Ovary (tissue), 9 donors: ENCODE measurements around the gene ERCC8. TPM values are rescaled to one million over a fixed set of nuclear protein-coding genes. Genes with fewer than 3 reads are reported as not detected.

Source experiments
- DNase-seq, 5 donors: peaks; one replicate each; pipeline ENCODE4 v3.0.0-alpha.2; 2019 to 2020
- H3K27ac ChIP-seq, 2 donors: fragments of 200-600 bp; one replicate each; pipeline versions ENCODE4 v1.5.1 to v1.8.0; 2019 to 2022
- H3K27me3 ChIP-seq: fragments of 200-600 bp; one replicate; pipeline ENCODE4 v1.8.0; 2022
- H3K36me3 ChIP-seq: fragments of 200-600 bp; sonication (generic); one replicate; pipeline ENCODE4 v1.5.1; 2019
- H3K4me1 ChIP-seq: one replicate; pipeline ENCODE4 v1.8.1; 2013; ENCODE audit warnings: mild to moderate bottlenecking, moderate library complexity; ENCODE audit not compliant: insufficient read depth
- H3K4me3 ChIP-seq: fragments of 200-600 bp; sonication (generic); one replicate; pipeline ENCODE4 v1.5.1; 2017
- H3K9me3 ChIP-seq, 2 donors: fragments of 200-600 bp in 1 of 2; sonication (generic) in 1 of 2; one replicate each; pipeline versions ENCODE4 v1.5.1 to v1.8.1; 2013 to 2019; ENCODE audit warnings: mild to moderate bottlenecking in 1 of 2, moderate library complexity in 1 of 2
- CTCF ChIP-seq, 3 donors: fragments of 450-650 bp in 2 of 3; fragments of 200-600 bp in 1 of 3; IDR thresholded peaks; one replicate each; pipeline versions ENCODE4 v1.5.1 to v1.8.0; 2016 to 2022; ENCODE audit warnings: antibody characterized with exemption in 3 of 3, mild to moderate bottlenecking in 1 of 3
- EP300 ChIP-seq: sonication (generic); formaldehyde crosslinking; IDR thresholded peaks from one replicate; pipeline ENCODE4 v1.6.1; 2017; ENCODE audit warnings: antibody characterized with exemption
- POLR2A ChIP-seq: fragments of 450-650 bp; IDR thresholded peaks from one replicate; pipeline ENCODE4 v1.6.1; 2017; ENCODE audit warnings: antibody characterized with exemption, mild to moderate bottlenecking, moderate library complexity
- WGBS, 3 donors: extraction: QIAGEN DNeasy Blood & Tissue Kit in 1 of 3; methylation state at CpG; one replicate each; pipeline versions ENCODE4 v1.1.5 to v1.1.7; 2013 to 2017; 5-methylcytosine and 5-hydroxymethylcytosine counted together
- intact Hi-C, 4 donors: fragments of 100-400 bp; cut with DNase I; formaldehyde crosslinking; loops; one replicate each; pipeline versions ENCODE4 v1.11.0 to v1.15.1; 2022 to 2023
- polyA plus RNA-seq, 2 donors: library from polyadenylated mRNA; stranded (reverse); fragments of 200-250 nt in 1 of 2; fragments of 350-450 nt in 1 of 2; fragmentation: Illumina TruSeq in 1 of 2; extraction: RNeasy Lipid Tissue Mini Kit (QIAGEN cat#74804) in 1 of 2; gene quantifications; one replicate each; pipeline ENCODE4 v1.2.3, GENCODE V29; 2013 to 2014
- total RNA-seq, 7 donors: library from RNA; depleted of rRNA in 2 of 7; stranded (reverse); fragments of >200 nt in 2 of 7; fragmentation: NEBNext Ultra II Directional in 3 of 7; extraction: Animal tissue kit (Norgen Biotek cat#: 25700) in 3 of 7; gene quantifications; one replicate each; pipeline versions ENCODE4 v1.1.0 to v1.2.4, GENCODE V29; 2016 to 2023
- donor health status: DM: no; HTN: no; CAD: no; lungs with moderate emphysema.
- donor health status: DM: no; HTN: no; CAD: no.
- donor health status: Bipolar disorder and iron deficiency.
- donor health status: DM: yes; HTN: yes; CAD: no.
- donor health status: DM: no; HTN: no; CAD: no.
- donor health status: DM: yes; HTN: yes; CAD: no.

ERCC8 gene
- total and polyA plus RNA-seq, 9 donors, result 6.2 to 12.4 (median 8.0) TPM

DNA sequence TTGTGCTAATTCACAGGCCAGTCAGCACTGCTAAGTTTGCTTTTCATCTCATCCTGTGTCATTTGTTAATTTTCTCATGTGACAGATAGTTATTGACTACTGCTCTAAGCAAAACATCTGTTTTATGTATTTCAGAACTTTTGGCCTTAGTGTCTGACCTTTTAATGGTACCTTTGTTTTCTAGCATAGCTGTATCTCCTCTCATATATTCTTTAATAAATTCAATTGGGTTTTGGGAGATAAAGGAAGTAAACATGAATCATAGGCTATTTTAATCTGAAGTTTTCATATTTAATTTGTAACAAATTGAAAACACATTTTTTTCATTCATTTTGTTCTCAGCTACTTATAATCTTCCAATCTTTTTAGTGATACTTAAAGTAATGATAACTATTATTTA lies 13.2 kb upstream of the ERCC8 start:
- no peak for TF ChIP-seq EP300
- TF ChIP-seq POLR2A, result no peak
- no peak for TF ChIP-seq CTCF (IDR thresholded peaks at IDR 0.05)
- Histone ChIP-seq H3K27ac (no peak overlapping the region), H3K9me3 (no peaks in the 10 kb centered on the region), H3K4me3 (no peak overlapping the region), H3K4me1 (no peaks in the 10 kb centered on the region), H3K27me3 (no peaks in the 10 kb centered on the region), H3K36me3 (no peaks in the 10 kb centered on the region)
- intact Hi-C loops, result no loop called here
- no peak for DNase-seq

DNA sequence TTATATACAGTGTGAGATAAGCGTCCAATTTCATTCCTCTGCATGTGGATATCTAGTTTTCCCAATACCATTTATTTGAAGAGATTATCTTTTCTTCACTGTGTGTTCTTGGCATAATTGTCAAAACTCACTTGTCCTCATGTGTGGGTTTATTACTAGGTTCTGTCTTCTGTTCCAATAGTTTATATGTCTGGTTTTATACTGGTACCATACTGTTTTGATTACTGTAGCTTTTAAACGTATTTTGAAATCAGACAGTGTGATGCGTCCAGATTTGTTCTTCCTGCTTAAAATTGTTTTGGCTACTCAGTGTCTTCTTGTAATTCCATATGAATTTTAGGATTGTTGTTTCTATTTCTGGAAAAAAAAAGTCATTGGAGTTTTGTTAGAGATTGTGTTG lies 10.4 kb upstream of the ERCC8 start:
- DNase-seq, result no peak
- Histone ChIP-seq H3K27me3 (no peaks in the 10 kb centered on the region), H3K4me3 (no peak overlapping the region), H3K9me3 (no peaks in the 10 kb centered on the region), H3K36me3 (no peaks in the 10 kb centered on the region), H3K27ac (no peak overlapping the region), H3K4me1 (no peaks in the 10 kb centered on the region)
- intact Hi-C loops, result no loop called here
- WGBS, 3 donors, result 93 to 98% (median 96%) methylated on average over 3 of the region's 3 CpGs
- TF ChIP-seq CTCF (IDR thresholded peaks at IDR 0.05) (no peak), EP300 (no peak), POLR2A (no peak)

- Histone ChIP-seq H3K27me3 (no peaks in the 10 kb centered on the region), H3K4me3 (no peak overlapping the region), H3K27ac (no peak overlapping the region), H3K36me3 (no peaks in the 10 kb centered on the region), H3K4me1 (no peaks in the 10 kb centered on the region), H3K9me3 (no peaks in the 10 kb centered on the region)
- WGBS, 3 donors, result 95 to 98% (median 97%) methylated on average over 1 of the region's 1 CpG
- intact Hi-C loops, result no loop called here
- TF ChIP-seq CTCF (IDR thresholded peaks at IDR 0.05), result no peak
- TF ChIP-seq POLR2A, result no peak
- no peak for TF ChIP-seq EP300
- no peak for DNase-seq
Measured at GRCh38 chr5:60948738-60949137, 3.9 kb upstream of the ERCC8 start.

- no peak for TF ChIP-seq CTCF (IDR thresholded peaks at IDR 0.05)
- TF ChIP-seq EP300, result no peak
- TF ChIP-seq POLR2A, result no peak
Measured at GRCh38 chr5:60945813-60946187, 930 bp upstream of the ERCC8 start.

GRCh38 chr5:60943624-60944023 lies 1.2 kb downstream of the ERCC8 start:
- no peak for DNase-seq
- no peak overlapping the region for H3K4me3 ChIP-seq
- H3K4me1 ChIP-seq, result no peaks in the 10 kb centered on the region
- no peak overlapping the region for H3K27ac ChIP-seq
- intact Hi-C loops, result no loop called here
- TF ChIP-seq POLR2A (no peak), CTCF (IDR thresholded peaks at IDR 0.05) (no peak), EP300 (no peak)
- no peaks in the 10 kb centered on the region for H3K9me3 ChIP-seq
- no peaks in the 10 kb centered on the region for H3K27me3 ChIP-seq
- H3K36me3 ChIP-seq, result no peaks in the 10 kb centered on the region
- 57 to 81% (median 79%) methylated on average over 3 of the region's 3 CpGs for WGBS, 3 donors

More at GRCh38 chr5:60945813-60946187, 930 bp upstream of the ERCC8 start:
- intact Hi-C loops, result no loop called here
- DNase-seq, result peak in 4 of 5 donors; percentile 23 to 60 (median 28)
- H3K36me3 ChIP-seq, result no peaks in the 10 kb centered on the region
- peak overlapping the region; percentile 63 to 80 for H3K27ac ChIP-seq
- H3K9me3 ChIP-seq, result no peaks in the 10 kb centered on the region
- peak overlapping the region; percentile 62 for H3K4me3 ChIP-seq
- 0% methylated on average over 18 of the region's 18 CpGs for WGBS, 3 donors
- no peaks in the 10 kb centered on the region for H3K27me3 ChIP-seq
- no peaks in the 10 kb centered on the region for H3K4me1 ChIP-seq
